HG03025 (cell line): Measurements from ENCODE around the gene GTF2E1.
A peak's percentile ranks its signal among the peaks of the same experiment; 100 is the strongest.
"Not testable (repeated sequence)": the region's sequence is repeated elsewhere in the genome, so short reads cannot be mapped to it uniquely, and the experiment has no call there.

ENCODE experiments used
- ATAC-seq: cut with Tn5 transposase; IDR thresholded peaks from one replicate; pipeline ENCODE4 v1.9.1; 2021; ENCODE audit warnings: mild to moderate bottlenecking, moderate library complexity; ENCODE audit not compliant: unreplicated experiment, low FRiP score

GTF2E1 gene

DNA sequence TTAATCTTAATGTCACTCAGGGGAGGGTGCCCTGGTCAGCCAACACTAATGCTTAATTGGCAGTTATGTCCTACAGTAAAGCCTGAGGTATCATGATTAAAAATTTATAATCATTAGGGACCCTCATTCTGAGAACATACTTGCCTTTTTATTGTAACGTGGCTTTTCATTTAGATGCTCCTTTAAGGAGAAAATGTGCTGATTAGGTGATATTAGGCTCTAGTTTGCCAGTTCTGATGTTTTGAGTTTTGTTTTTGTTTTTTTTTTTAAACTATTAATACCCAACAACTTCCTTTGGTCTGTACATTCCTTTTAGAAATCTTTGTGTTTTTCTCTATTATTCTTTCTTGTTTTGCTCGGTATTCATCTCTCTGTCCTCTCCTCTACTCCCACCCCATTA is 10.3 kb downstream of the GTF2E1 start:
- ATAC-seq: no peak

DNA sequence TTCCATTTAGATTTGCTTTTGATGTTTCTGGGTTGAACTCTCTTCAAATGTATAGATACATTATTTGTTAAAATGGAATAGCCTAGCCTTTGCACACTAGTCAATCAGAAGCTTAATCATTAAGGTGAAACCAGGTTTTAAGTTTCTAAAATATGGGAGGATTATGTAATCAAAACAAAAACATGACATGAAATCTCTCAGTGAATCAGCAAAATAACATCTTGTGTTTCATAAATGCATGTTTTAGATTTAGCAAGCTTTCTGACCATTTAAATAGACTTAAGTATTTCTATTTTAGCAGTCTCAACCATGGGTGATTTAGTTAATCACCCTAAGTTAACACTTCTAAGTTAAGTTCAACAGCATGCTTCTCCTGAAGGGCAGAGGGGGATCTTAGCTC is 11.3 kb downstream of the GTF2E1 start:
- no peak for ATAC-seq

DNA sequence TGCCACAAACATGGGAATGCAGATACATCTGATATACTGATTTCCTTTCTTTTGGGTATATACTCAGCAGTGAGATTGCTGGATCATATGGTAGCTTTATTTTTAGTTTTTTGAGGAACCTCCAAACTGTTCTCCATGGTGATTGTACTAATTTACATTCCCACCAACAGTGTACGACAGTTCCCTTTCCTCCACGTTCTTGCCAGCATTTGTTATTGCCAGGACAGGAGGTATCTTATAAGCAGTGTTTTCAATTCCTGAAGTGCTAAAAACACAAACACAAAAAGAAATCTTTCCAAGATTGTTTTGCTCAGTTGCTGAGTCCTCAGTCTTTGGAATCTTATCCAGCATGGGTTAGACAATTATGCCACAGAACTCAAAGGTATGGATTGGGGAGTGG is 13.5 kb downstream of the GTF2E1 start:
- ATAC-seq: no peak

DNA sequence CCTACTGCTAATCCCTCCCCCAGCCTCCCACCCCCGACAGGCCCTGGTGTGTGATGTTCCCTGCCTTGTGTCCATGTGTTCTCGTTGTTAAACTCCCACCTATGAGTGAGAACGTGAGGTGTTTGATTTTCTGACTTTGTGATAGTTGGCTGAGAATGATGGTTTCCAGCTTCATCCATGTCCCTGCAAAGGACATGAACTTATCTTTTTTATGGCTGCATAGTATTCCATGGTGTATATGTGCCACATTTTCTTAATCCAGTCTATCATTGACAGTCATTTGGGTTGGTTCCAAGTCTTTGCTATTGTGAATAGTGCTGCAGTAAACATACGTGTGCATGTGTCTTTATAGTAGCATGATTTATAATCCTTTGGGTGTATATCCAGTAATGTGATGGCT is 16.0 kb downstream of the GTF2E1 start:
- not testable (repeated sequence) for ATAC-seq

DNA sequence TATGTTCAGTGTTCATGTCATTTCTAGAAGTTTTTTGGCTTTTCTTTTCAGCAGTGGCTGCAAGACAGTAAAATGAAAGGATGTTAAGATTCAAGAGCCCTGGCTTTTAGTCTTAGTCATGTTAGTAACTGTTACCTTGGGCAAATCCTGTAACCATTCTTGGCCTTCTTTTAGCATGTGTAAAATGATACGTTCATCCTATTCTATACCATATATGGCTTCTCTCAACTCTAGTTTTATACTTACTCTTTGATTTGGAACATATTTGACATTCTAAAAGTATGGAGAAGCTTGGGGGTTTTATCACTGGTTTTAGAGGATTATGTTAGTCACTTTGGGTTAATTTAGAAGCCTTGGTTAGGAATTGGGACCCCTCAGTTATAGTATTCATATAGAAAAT is 20.1 kb downstream of the GTF2E1 start:
- no peak for ATAC-seq

DNA sequence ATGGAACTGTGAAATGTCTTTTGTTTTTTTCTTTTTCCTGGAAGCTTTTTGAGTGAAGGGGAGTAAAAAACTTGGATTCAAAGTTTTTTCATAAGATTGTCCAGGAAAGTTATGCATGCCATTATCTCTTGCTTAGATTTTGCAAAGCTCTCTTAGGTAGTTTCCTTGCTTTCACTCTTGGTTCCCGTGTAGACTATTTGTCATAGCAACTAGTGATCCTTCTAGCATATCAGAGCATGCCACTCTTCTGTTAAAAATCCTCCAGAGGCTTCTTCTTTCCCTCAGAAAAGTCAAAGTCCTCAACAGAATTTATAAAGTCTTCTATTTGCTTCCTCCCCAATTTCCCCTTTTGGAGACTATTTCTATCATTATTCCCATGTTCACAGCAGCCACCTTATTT is 21.1 kb downstream of the GTF2E1 start:
- peak; percentile 78 for ATAC-seq

DNA sequence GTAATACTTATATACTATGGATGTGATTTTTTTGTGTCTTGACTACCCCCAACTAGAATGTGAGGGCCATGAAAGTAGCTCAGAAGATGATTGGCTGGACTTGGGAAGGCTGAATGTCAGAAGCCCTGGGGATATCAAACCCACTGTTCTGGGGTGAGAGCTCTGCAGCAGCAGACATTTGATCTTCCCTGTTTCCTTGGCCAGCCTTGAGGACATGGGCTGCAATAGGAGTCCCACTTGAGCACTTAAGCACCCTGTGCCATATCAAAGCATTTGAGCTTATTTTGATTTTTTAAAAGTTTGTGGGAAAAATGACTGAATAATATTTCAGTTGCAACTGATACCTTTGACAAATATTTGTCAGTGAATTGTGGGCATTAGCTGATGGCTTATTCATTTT is 21.7 kb downstream of the GTF2E1 start:
- ATAC-seq: no peak

DNA sequence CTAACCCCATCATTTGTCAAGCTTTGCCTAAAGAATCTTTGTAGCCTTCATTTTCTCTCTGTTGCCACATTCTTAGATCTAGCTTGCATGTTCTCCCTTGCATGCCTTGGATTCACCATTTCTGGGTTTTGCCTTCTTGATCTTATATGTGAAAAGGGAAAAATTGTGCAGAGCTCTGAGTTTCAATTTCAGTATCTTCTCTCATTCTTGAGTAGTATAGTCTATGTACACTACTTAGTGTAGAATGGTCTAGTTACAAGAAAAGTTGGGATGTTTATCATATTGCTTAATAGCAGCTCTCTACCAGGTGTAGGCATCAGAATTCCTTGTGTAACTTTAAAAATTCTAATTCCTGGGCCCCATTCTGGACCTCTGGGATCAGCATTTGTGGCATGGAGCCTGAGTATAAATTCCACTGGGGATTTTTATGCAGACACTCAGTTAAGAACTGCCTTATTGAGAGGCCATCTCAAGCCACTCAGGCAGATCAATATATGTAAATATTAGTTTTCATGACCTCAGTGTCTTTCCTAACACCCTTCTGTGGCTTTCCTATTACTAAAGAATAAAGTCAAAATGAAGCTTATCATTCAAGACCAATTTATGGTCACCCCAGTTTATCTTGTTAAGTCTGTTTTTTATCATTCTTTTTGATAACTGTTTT is 23.4 kb downstream of the GTF2E1 start:
- ATAC-seq: peak; percentile 64

DNA sequence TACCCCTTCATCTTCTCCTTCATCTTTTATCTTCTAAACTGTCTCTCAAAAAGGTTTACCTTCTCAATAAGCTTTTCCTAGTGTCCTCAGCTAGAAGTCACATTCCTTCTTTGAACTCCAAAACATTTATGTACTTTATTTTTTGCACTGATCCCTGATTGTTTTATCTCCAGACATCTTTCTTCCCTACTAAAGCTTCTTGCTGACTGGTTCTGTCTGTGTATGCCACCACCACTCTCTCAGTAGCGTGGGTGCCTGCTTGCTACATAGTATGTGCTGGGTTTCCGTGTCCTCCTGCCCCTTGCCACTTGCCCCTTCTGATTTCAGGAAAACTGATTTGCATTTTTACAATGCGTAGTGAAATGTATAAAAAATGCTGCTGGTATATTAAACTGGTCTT is 24.0 kb downstream of the GTF2E1 start:
- ATAC-seq: no peak

DNA sequence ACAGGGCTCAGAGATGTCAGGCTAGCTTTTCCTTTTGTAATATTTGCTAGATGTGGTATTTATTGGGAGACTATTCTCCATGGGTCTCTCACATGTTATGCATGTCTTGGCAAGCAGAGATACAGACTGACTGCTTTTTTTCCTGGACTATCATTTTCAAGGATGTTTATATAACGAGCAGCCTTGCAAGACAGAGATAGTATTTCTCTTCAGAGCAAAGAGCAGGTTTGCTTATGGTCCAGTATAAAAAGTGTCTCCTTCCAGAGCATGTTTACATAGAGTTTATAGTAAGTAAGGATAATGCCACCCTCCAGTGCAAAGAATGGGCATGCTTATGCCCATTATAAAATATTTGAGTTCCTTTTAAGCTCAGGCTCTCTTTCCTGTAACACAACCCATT is 24.6 kb downstream of the GTF2E1 start:
- no peak for ATAC-seq

DNA sequence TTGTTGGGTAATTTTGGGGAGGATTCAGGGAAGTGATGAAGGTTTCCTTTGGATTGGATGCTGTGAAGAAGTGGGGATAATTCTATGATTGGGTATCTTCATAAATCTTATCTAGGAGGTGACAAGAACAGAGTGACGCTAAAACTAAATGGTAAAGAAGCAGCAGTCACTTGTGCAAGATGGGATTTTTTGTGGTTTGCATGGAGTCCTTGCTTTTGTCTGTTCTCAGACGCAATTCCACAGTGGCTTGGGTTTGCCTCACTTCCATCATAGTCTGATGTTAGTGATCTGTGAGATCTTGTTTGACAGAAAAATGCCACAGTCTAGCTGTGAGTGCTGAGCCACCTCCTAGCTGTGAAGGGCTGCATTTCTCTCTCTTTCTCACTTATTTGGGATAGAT is 26.9 kb downstream of the GTF2E1 start:
- ATAC-seq: no peak

DNA sequence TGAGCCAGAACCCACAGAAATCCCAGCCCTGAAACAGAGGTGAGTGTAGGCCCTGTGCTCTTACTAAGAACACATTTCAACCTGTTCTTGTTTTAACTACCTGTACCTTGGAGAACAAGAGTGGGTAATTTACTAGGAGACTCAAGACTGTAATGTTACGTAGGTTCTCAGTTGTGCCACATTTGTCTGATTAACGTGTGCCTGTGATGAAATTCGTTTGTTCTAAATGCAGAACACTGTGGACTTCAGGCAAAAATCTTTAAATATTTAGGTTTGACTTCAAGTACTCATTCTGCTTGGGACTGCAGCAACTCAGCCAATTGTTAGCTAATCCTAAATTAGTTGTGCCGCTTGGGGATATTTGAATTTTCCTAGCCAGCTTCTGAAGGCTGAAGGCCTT is 28.3 kb downstream of the GTF2E1 start:
- no peak for ATAC-seq

DNA sequence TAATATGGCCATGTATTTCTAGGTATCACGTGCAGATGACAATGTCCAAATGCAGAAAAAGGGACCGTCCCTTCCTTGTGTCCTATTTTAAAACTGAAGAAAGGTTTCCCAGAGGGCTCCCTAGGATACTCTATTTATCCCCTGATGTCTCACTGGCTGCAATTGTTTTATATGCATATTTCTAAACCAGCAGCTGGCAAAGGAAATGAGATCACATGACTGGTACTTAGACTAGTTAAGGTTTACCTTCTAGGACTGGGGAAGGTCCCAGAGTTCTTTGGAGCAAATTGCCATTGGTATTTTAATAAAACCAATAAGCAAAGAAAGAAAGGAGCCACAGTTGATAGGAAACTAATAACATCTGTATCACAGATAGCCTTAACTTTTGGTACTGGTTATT is 29.5 kb downstream of the GTF2E1 start:
- no peak for ATAC-seq

DNA sequence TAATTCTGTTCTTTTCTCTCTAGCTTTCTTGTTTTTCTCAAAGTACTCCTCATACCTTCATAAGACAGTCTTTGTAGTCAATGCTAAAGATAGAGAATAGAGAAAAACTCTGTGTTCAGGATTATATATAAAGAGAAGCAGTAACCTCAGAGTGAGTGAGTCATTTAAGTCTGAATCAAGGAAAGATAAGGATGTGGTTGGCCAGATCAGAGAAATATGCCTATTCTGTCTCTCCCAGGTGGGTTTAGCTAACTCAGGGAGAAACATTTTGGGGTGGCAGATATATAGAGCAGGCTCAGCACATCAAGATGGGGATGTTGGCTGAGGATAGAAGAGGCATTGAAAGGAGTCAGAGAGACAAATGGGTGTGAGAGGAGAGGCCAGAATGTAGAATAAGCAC is 31.4 kb downstream of the GTF2E1 start:
- ATAC-seq: no peak

DNA sequence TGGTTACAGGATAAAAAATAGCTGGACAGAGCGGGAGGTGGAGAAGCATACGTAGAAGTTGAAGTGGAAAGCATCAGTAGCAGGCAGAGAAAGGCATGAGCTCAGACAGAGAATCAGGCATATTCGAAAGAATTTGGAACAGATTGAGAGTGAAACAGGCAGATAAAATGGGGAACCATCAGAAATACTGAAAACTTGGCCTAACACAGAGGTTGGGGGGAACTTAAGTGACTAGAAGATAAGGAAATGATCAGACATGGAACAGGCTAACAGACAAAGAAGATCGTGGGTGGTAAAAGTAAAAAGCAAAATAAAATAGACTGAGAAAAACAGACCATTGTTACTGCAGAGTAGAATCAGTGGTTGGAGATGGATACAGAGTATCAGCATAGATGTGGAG is 32.9 kb downstream of the GTF2E1 start:
- no peak for ATAC-seq

DNA sequence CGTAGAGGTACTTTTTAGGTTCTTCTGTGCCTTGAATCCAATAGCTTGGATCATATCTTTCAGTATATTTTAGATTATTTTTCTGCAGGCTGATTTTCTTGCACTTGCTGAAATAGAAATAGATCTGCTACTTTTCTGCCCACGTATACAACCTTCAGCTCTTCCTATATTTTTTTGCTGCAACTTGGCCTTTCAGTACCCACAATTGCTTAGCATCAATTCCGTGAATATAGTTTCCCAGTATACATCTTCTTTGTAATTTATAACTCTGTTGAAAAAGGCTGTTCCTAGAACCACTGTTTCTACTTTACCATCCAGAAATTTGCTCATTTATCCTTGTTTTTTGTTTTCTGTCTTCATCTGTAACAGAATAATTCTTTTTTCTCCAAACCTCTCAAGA is 36.2 kb downstream of the GTF2E1 start:
- ATAC-seq: no peak

DNA sequence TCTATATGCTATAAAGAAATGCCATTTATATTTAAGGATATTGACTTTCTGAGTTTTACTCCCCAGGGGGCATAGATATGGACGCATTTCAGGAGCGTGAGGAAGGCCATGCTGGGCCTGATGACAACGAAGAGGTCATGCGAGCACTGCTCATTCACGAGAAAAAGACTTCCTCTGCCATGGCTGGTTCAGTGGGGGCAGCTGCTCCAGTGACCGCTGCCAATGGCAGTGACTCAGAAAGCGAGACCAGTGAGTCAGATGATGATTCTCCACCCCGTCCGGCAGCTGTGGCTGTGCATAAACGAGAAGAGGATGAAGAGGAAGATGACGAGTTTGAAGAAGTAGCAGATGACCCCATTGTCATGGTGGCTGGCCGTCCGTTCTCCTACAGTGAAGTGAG is 38.4 kb downstream of the GTF2E1 start:
- ATAC-seq: peak; percentile 92

DNA sequence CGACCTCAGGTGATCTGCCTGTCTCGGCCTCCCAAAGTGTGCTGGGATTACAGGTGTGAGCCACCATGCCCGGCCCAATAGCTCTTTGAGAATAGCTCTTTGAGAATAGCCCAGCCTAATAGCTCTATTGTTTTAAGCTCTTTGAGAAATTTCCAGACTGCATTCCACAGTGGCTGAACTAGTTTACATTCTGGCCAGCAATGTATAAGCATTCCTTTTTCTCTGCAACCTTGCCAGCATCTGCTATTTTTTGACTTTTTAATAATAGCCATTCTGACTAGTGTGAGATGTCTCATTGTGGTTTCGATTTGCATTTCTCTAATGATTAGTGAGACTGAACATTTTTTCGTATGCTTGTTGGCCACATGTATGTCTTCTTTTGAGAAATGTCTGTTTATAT is 43.3 kb downstream of the GTF2E1 start:
- peak; percentile 60 for ATAC-seq

DNA sequence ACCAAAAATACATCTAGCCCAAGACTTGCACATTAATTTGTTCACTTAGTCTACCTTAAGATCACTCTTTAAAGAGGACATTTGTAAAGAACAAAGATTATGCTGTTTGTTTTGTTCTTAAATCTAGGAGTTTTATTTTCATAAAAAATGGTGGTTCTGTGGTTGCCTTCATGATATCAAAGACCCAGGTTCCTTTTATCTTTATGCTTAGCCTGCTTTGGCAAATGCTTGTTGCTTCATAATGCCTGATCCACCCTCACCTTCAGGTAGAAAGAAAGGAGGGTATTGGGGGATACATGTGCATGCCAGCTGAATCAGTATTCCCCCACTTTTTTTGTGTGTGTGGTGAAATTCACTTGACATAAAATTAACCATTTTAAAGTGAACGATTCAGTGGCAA is 48.5 kb downstream of the GTF2E1 start:
- ATAC-seq: no peak

DNA sequence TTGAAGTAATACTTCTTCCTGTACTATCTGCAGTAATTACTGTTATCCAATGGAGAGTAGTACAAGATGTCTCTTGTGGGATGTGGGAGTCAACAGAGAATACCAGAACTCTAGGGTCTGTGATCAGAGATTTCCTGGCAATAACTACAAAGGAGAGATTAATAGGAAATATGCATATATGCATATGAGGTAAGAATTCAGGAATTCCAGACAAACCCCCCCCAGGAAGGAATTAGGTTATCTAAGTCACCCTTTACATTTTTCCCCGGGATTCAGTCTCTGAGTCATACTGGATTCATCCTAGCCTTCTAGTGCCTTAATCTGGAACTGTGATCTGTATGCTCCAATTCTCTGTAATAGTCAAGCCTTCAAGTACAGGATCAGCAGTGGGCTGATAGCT is 49.4 kb downstream of the GTF2E1 start:
- ATAC-seq: no peak

DNA sequence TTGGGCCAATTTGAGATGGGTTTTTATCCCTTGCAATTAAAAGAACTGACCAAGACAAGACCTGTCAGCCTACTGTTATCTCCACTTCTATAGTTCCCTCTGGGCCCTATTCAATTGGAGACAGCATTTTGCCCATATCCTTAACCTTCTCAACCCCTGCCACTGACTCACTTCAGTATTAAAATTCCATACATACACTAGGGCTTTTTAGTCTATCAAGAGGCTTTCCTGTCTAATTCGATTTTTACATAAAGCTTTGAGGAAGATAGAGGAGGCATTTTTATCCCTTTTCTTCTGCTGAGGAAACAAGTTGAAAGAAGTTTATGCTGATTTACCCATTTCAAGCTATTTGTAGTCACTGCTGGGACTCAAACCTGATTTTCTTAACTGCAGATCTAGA is 51.1 kb downstream of the GTF2E1 start:
- ATAC-seq: no peak

DNA sequence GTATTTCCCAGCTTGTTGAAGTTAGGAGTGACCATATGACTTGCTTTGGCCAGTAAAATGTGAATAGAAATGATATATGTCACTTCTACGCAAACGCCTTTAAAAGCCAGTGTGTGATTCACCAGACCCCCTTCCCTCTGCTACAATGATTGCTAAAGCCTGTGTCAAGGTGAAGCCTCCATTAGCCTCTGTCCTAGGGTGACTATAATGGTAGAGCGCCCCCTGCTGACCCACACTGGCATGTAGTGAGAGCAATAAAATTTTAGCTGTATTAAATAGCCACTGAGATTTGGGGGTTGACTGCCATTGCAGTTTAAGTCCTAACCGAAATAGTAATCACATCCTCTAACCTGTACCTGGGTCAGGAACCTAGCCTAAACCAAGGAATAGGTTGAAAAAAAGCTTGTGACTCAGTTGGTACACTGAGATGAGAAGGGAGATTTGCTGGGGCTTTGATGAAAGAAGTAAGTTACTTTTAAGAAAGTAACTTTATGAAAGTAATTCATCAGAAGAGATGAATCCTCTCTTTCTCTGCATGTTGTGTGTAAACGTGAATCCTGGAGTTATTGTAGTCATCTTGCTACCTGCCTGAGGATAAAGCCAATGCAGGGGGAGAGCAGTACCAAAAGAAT is 52.6 kb downstream of the GTF2E1 start:
- peak; percentile 86 for ATAC-seq

DNA sequence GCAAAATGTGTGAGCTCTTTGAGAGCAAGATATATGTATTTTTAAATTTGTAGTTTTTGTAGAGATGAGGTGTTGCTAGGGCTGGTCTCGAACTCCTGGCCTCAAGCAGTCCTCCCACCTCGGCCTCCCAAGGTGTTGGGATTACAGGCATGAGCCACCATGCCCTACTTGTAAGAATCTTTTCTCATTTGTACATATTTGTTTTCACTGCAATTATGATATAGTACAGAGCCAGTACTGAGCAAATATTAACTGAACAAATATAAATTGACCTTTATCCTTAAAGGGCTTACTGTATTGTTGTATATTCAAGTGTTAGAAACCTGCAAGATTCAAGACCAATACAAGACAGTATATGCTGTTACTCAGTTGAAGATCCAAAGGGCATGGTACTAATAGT is 53.4 kb downstream of the GTF2E1 start:
- no peak for ATAC-seq
